Vagina (tissue), 2 donors: ENCODE data around the gene ADARB2.

Experiments
- CTCF ChIP-seq, 3 experiments: fragments of 450-650 bp in 2 of 3; fragments of 200-600 bp in 1 of 3; sonication (generic) in 1 of 3; IDR thresholded peaks; one replicate each; pipeline ENCODE4 v1.5.1; 2017 to 2019; ENCODE audit warnings: antibody characterized with exemption in 3 of 3, mild to moderate bottlenecking in 2 of 3, moderate library complexity in 2 of 3
- POLR2A ChIP-seq, 2 donors: fragments of 450-650 bp; IDR thresholded peaks; one replicate each; pipeline ENCODE4 v1.6.1; 2017; ENCODE audit warnings: antibody characterized with exemption in 2 of 2, mild to moderate bottlenecking in 2 of 2, moderate library complexity in 2 of 2
- POLR2AphosphoS5 ChIP-seq, 2 donors: sonication (generic); formaldehyde crosslinking; IDR thresholded peaks; one replicate each; pipeline ENCODE4 v1.9.0; 2017; ENCODE audit warnings: antibody characterized with exemption in 2 of 2, mild to moderate bottlenecking in 2 of 2, low read depth in 1 of 2; ENCODE audit not compliant: insufficient read depth in 1 of 2

GRCh38 chr10:1346201-1346600 lies 391.1 kb downstream of the ADARB2 start:
- TF ChIP-seq CTCF (IDR thresholded peaks at IDR 0.05) (no peak), POLR2AphosphoS5 (IDR thresholded peaks at IDR 0.05; ENCODE audit: insufficient read depth in 1 of 2, low read depth in 1 of 2) (no peak), POLR2A (IDR thresholded peaks at IDR 0.05) (no peak)
